ENCODE measurements around the gene EPG5. TPM values are rescaled to one million over a fixed set of nuclear protein-coding genes. Genes with fewer than 3 reads are reported as not detected.

Gene EPG5
- total and polyA plus RNA-seq, 9 of the 15 experiments (the other 6 are each of a cell fraction or from before 2014, with no cell fraction given), result 1.3 to 10.7 (median 5.2) TPM

DNA sequence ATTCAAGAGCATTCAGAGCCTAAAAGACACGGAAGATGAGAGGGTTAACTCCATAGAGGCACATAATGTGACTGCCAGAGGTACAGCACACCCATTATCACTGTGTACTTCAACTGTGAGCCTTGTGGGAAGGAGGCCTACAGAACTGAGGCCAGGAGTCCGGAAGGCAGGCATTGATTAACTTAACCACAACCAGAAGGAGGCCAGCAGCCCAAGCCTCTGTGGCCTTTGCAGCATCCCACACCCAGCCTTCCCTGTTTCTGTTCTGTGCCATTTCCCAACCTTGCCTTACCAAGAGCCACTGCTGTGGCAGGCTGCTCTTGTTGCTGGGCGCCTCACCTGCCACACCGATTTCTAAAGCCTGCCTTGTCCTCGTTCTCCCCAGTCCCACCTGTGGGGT, 114.5 kb downstream of the EPG5 start:
- Histone ChIP-seq H3K9me1 (ENCODE audit: control insufficient read depth, insufficient read depth, low read length) (no peaks in the 10 kb centered on the region), H4K20me1 (replicated peaks; ENCODE audit: control insufficient read depth, insufficient read depth, low read length) (no peaks in the 10 kb centered on the region), H3K79me2 (ENCODE audit: control insufficient read depth, insufficient read depth, low read length) (no peaks in the 10 kb centered on the region), H3K4me3 (no peak overlapping the region), H3K9me3 (replicated peaks; ENCODE audit: control insufficient read depth, insufficient read depth, low read depth, low read length) (no peaks in the 10 kb centered on the region), H3K27me3 (ENCODE audit: control insufficient read depth in 2 of 2, insufficient read depth in 2 of 2, low read length in 2 of 2) (no peaks in the 10 kb centered on the region), H3K36me3 (ENCODE audit: control insufficient read depth, insufficient read depth, low read length) (peaks cover 22% of the 10 kb centered on the region; the same call in 2 of the 3 replicates), H3K4me1 (replicated peaks in 1 of 2; ENCODE audit: control insufficient read depth in 2 of 2, insufficient read depth in 2 of 2, low read length in 2 of 2) (no peaks in the 10 kb centered on the region), H2AFZ (ENCODE audit: low read depth, low read length) (no peak overlapping the region), H3K9ac (ENCODE audit: insufficient read depth in 1 of 2, low read depth in 2 of 2, low read length in 2 of 2) (no peak overlapping the region), H3K27ac (ENCODE audit: extremely low read depth, low read depth, low read length) (no peak overlapping the region), H3K4me2 (ENCODE audit: insufficient read depth, low read length) (no peak overlapping the region)
- BruUV-seq (replicated peaks), result no TSS peak
- in situ Hi-C loops (cut with MboI), result no loop called here
- ChIA-PET POLR2A (no interaction called here), CTCF (ENCODE audit: low intra/inter-chr PET ratio) (no interaction called here)
- 74% methylated on average over 5 of the region's 5 CpGs for WGBS (ENCODE audit: insufficient coverage, low coverage, missing lambda C conversion rate)
- FAIRE-seq, result no peak
- intact Hi-C loops (cut with micrococcal nuclease), result no loop called here
- ATAC-seq, result no peak
- no peak for DNase-seq (ENCODE audit: extremely low read depth in 1 of 4, low spot score in 3 of 4)
- TF ChIP-seq ZNF124 (CRISPR knock-in tag; IDR thresholded peaks at IDR 0.05), result no peak
- TF ChIP-seq, protein P1, sequence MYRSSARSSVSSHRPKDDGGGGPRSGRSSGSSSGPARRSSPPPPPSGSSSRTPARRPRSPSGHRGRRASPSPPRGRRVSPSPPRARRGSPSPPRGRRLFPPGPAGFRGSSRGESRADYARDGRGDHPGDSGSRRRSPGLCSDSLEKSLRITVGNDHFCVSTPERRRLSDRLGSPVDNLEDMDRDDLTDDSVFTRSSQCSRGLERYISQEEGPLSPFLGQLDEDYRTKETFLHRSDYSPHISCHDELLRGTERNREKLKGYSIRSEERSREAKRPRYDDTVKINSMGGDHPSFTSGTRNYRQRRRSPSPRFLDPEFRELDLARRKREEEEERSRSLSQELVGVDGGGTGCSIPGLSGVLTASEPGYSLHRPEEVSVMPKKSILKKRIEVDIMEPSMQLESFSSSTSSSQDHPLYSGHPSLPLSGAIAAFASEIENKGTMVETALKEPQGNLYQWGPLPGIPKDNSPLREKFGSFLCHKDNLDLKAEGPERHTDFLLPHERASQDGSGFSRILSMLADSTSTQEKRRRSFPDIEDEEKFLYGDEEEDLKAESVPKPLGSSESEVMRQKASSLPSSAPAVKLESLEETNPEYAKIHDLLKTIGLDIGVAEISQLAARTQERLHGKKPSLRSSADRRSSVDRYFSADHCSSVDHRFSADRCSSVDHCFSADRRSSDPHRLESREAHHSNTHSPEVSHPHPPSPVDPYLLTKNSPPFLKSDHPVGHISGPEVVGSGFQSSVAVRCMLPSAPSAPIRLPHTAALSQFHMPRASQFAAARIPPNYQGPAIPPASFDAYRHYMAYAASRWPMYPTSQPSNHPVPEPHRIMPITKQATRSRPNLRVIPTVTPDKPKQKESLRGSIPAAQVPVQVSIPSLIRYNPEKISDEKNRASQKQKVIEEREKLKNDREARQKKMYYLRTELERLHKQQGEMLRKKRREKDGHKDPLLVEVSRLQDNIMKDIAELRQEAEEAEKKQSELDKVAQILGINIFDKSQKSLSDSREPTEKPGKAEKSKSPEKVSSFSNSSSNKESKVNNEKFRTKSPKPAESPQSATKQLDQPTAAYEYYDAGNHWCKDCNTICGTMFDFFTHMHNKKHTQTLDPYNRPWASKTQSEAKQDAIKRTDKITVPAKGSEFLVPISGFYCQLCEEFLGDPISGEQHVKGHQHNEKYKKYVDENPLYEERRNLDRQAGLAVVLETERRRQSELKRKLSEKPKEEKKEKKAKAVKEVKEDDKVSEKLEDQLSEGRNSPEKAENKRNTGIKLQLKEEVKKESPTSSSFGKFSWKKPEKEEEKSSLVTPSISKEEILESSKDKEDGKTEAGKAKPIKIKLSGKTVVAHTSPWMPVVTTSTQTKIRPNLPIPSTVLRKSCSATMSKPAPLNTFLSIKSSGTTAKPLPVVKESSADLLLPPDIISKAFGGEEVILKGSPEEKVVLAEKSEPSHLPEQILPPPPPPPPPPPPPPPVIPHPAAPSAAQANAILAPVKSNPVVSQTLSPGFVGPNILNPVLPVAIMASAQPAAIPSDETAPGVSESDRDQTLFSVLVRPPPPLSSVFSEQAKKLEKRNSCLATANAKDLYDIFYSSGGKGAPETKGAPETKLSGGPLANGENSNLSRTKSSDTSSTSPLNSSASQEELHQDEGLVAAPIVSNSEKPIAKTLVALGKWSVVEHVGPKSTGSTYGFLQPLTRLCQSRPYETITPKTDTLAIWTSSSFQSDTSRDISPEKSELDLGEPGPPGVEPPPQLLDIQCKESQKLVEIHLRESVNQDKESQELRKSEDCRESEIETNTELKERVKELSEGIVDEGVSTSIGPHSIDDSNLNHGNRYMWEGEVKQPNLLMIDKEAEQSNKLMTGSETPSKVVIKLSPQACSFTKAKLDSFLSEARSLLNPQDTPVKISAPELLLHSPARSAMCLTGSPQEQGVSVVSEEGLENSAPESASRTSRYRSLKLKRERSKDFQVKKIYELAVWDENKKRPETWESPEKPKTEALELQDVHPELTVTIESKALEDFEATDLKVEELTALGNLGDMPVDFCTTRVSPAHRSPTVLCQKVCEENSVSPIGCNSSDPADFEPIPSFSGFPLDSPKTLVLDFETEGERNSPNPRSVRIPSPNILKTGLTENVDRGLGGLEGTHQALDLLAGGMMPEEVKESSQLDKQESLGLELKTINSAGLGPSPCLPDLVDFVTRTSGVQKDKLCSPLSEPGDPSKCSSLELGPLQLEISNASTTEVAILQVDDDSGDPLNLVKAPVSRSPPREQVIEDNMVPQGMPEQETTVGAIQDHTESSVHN (IDR thresholded peaks at IDR 0.05; ENCODE audit: borderline replicate concordance in 1 of 2, low read depth in 1 of 2), result no peak
- TF ChIP-seq CBX2 (IDR thresholded peaks at IDR 0.05; ENCODE audit: insufficient read depth, low read length, poor library complexity, severe bottlenecking), result no peak
- no peak for TF ChIP-seq MBD2 (IDR thresholded peaks at IDR 0.05; ENCODE audit: borderline replicate concordance, low read depth)
- no peak for TF ChIP-seq EWSR1 (IDR thresholded peaks at IDR 0.05; ENCODE audit: borderline replicate concordance, low read depth, partially characterized antibody)
- TF ChIP-seq CBFB (CRISPR knock-in tag; IDR thresholded peaks at IDR 0.05), result no peak
